H1 (cell line): ENCODE results near the gene TRAP1. TPM values are rescaled to one million over a fixed set of nuclear protein-coding genes. Genes with fewer than 3 reads are reported as not detected.

Source experiments
- CTCF ChIA-PET: fragments of 300-600 bp; sonication (Branson Sonifier 250); formaldehyde crosslinking; loops from one replicate; lab custom pipeline; 2021; ENCODE audit not compliant: partially characterized antibody; lab: Charles Lee
- POLR2A ChIA-PET: fragments of 300-600 bp; sonication (Branson Sonifier 250); formaldehyde crosslinking; loops from one replicate; lab custom pipeline; 2021; ENCODE audit warnings: inconsistent platforms; ENCODE audit not compliant: partially characterized antibody; lab: Charles Lee
- DNase-seq, 2 experiments: peaks; one replicate each; pipeline versions ENCODE4 v3.0.0 to v3.0.0-alpha.2; 2010 to 2022; ENCODE audit warnings: low spot score in 2 of 2, low read depth in 1 of 2, mixed read lengths in 1 of 2
- FAIRE-seq: peaks from 2 replicates; lab custom pipeline; 2011; peaks lifted over from hg19 to GRCh38; lab: Jason Lieb, UNC
- H2AFZ ChIP-seq: 2 replicates; pipeline ENCODE4 v1.8.1; 2012; ENCODE audit warnings: low read length, inconsistent platforms
- H2AK5ac ChIP-seq: 2 replicates; pipeline ENCODE4 v1.6.1; 2013; ENCODE audit warnings: low read depth, low read length
- H2BK120ac ChIP-seq: replicated peaks from 2 replicates; pipeline ENCODE3; 2013; ENCODE audit warnings: low read depth, low read length, inconsistent platforms
- H2BK12ac ChIP-seq: 2 replicates; pipeline ENCODE4 v1.6.1; 2013; ENCODE audit warnings: low read depth, low read length
- H2BK15ac ChIP-seq: 2 replicates; pipeline ENCODE4 v1.6.1; 2013; ENCODE audit warnings: low read length
- H2BK20ac ChIP-seq: 2 replicates; pipeline ENCODE4 v1.6.1; 2013; ENCODE audit warnings: low read length
- H2BK5ac ChIP-seq: 2 replicates; pipeline ENCODE4 v1.6.1; 2013; ENCODE audit warnings: low read depth, low read length
- H3K14ac ChIP-seq: 2 replicates; pipeline ENCODE4 v1.6.1; 2013; ENCODE audit warnings: inconsistent platforms; ENCODE audit not compliant: insufficient read length
- H3K18ac ChIP-seq: 2 replicates; pipeline ENCODE4 v1.6.1; 2013; ENCODE audit warnings: low read length; ENCODE audit errors: extremely low read depth
- H3K23ac ChIP-seq: 2 replicates; pipeline ENCODE4 v1.6.1; 2013; ENCODE audit warnings: inconsistent platforms; ENCODE audit not compliant: insufficient read length
- H3K23me2 ChIP-seq: 2 replicates; pipeline ENCODE4 v1.6.1; 2013; ENCODE audit warnings: low read depth, low read length
- H3K27ac ChIP-seq: 2 replicates; pipeline ENCODE4 v1.6.1; 2011; ENCODE audit warnings: low read depth, low read length, inconsistent platforms
- H3K27me3 ChIP-seq, 4 experiments: replicated peaks in 1 of 4; 1 replicate in 1 of 4; 2 replicates in 3 of 4; pipeline versions ENCODE4 v1.6.1 to v1.8.1; 2011 to 2013; ENCODE audit warnings: low read length in 3 of 4, mild to moderate bottlenecking in 3 of 4, inconsistent platforms in 2 of 4, mixed read lengths in 2 of 4, moderate library complexity in 1 of 4; ENCODE audit not compliant: control insufficient read depth in 3 of 4, insufficient read depth in 3 of 4; ENCODE audit errors: extremely low read depth in 1 of 4
- H3K36me3 ChIP-seq, 4 experiments: 2 replicates each; pipeline versions ENCODE4 v1.6.1 to v1.8.1; 2011 to 2013; ENCODE audit warnings: mild to moderate bottlenecking in 4 of 4, low read length in 3 of 4, moderate library complexity in 2 of 4, control low read depth in 1 of 4, inconsistent platforms in 1 of 4; ENCODE audit not compliant: insufficient read depth in 4 of 4, control insufficient read depth in 2 of 4
- H3K4ac ChIP-seq: replicated peaks from 2 replicates; pipeline ENCODE3; 2013; ENCODE audit warnings: low read length, low read depth, mixed read lengths, inconsistent platforms; ENCODE audit not compliant: insufficient read length
- H3K4me1 ChIP-seq, 4 experiments: replicated peaks in 1 of 4; 1 replicate in 1 of 4; 2 replicates in 3 of 4; pipeline versions ENCODE4 v1.6.1 to v1.8.1; 2011 to 2013; ENCODE audit warnings: low read length in 3 of 4, inconsistent platforms in 2 of 4, mixed read lengths in 1 of 4; ENCODE audit not compliant: insufficient read depth in 4 of 4, control insufficient read depth in 3 of 4
- H3K4me2 ChIP-seq, 2 experiments: 2 replicates each; pipeline versions ENCODE4 v1.6.1 to v1.8.1; 2011 to 2013; ENCODE audit warnings: low read depth in 2 of 2, low read length in 2 of 2, control low read depth in 1 of 2, inconsistent platforms in 1 of 2, mild to moderate bottlenecking in 1 of 2; ENCODE audit not compliant: insufficient read depth in 1 of 2
- H3K4me3 ChIP-seq, 4 experiments: fragments of 200-600, 300-600 bp in 1 of 4; sonication (generic), shearing (Covaris generic), sonication (Bioruptor Twin) in 1 of 4; 2 replicates each; pipeline versions ENCODE4 v1.5.1 to v1.8.1; 2011 to 2016; ENCODE audit warnings: low read length in 4 of 4, low read depth in 3 of 4, control low read depth in 2 of 4, inconsistent platforms in 2 of 4, mild to moderate bottlenecking in 2 of 4, mixed read lengths in 1 of 4, moderate library complexity in 1 of 4; ENCODE audit not compliant: insufficient read depth in 2 of 4; ENCODE audit errors: extremely low read depth in 1 of 4
- H3K56ac ChIP-seq: replicated peaks from 2 replicates; pipeline ENCODE3; 2013; ENCODE audit warnings: low read depth, mild to moderate bottlenecking, mixed read lengths, low read length, inconsistent platforms; ENCODE audit not compliant: insufficient read length
- H3K79me1 ChIP-seq: 2 replicates; pipeline ENCODE4 v1.6.1; 2013; ENCODE audit warnings: low read depth, low read length, control low read depth
- H3K79me2 ChIP-seq, 2 experiments: 2 replicates each; pipeline versions ENCODE4 v1.6.1 to v1.8.1; 2012 to 2013; ENCODE audit warnings: low read length in 2 of 2, mild to moderate bottlenecking in 2 of 2, inconsistent platforms in 1 of 2; ENCODE audit not compliant: insufficient read depth in 2 of 2, control insufficient read depth in 1 of 2
- H3K9ac ChIP-seq, 4 experiments: replicated peaks in 1 of 4; 1 replicate in 1 of 4; 2 replicates in 3 of 4; pipeline versions ENCODE4 v1.6.1 to v1.8.1; 2011 to 2013; ENCODE audit warnings: low read depth in 3 of 4, low read length in 3 of 4, control low read depth in 2 of 4, mild to moderate bottlenecking in 2 of 4, moderate library complexity in 2 of 4, inconsistent platforms in 1 of 4; ENCODE audit errors: extremely low read depth in 1 of 4
- H3K9me3 ChIP-seq, 2 experiments: 2 replicates each; pipeline versions ENCODE4 v1.6.1 to v1.8.1; 2012 to 2013; ENCODE audit warnings: mild to moderate bottlenecking in 2 of 2, moderate library complexity in 2 of 2, control low read depth in 1 of 2, inconsistent platforms in 1 of 2, low read depth in 1 of 2, low read length in 1 of 2, mixed read lengths in 1 of 2; ENCODE audit not compliant: insufficient read depth in 2 of 2
- H4K20me1 ChIP-seq, 2 experiments: replicated peaks in 1 of 2; 2 replicates each; pipeline versions ENCODE3 to v1.8.1; 2011 to 2013; ENCODE audit warnings: inconsistent platforms in 2 of 2, low read length in 2 of 2, mild to moderate bottlenecking in 1 of 2; ENCODE audit not compliant: insufficient read depth in 2 of 2, control insufficient read depth in 1 of 2
- H4K5ac ChIP-seq: 2 replicates; pipeline ENCODE4 v1.6.1; 2013; ENCODE audit warnings: low read length, low read depth, mixed read lengths, inconsistent platforms; ENCODE audit not compliant: insufficient read length
- H4K8ac ChIP-seq: 2 replicates; pipeline ENCODE4 v1.8.0; 2013; ENCODE audit warnings: mild to moderate bottlenecking, moderate library complexity, low read length, inconsistent platforms; ENCODE audit not compliant: insufficient read depth; ENCODE audit errors: extremely low read depth
- H4K91ac ChIP-seq: replicated peaks from 2 replicates; pipeline ENCODE3; 2013; ENCODE audit warnings: low read length, mixed read lengths, inconsistent platforms; ENCODE audit not compliant: insufficient read length
- CBX5 ChIP-seq: fragments of 300-800, 300-1000 bp; sonication (generic); IDR thresholded peaks from 2 replicates; pipeline ENCODE4 v1.7.1; 2016; ENCODE audit warnings: antibody characterized with exemption, low read length, low read depth
- EZH2 ChIP-seq: fragments of 200-600 bp; sonication (generic); IDR thresholded peaks from 2 replicates; pipeline ENCODE4 v1.7.1; 2012; ENCODE audit warnings: low read depth, mild to moderate bottlenecking, moderate library complexity, low read length, inconsistent platforms; ENCODE audit not compliant: severe bottlenecking
- FOSL1 ChIP-seq: IDR thresholded peaks from 2 replicates; pipeline ENCODE4 v1.6.1; 2011; ENCODE audit warnings: mild to moderate bottlenecking, low read depth, low read length, moderate library complexity; ENCODE audit not compliant: insufficient read depth
- JUN ChIP-seq: IDR thresholded peaks from 2 replicates; pipeline ENCODE4 v1.6.1; 2011; ENCODE audit warnings: low read depth, mild to moderate bottlenecking, improper control_type of control experiment, low read length
- NRF1 ChIP-seq: IDR thresholded peaks from 2 replicates; pipeline ENCODE4 v1.6.1; 2011; ENCODE audit warnings: mild to moderate bottlenecking, low read depth, low read length, improper control_type of control experiment
- RBBP5 ChIP-seq: IDR thresholded peaks from 2 replicates; pipeline ENCODE4 v1.7.1; 2012; ENCODE audit warnings: low read depth, mild to moderate bottlenecking, inconsistent platforms, low read length, moderate library complexity, borderline replicate concordance
- SP4 ChIP-seq: IDR thresholded peaks from 2 replicates; pipeline ENCODE4 v1.6.1; 2012; ENCODE audit warnings: low read length, inconsistent platforms
- TAF7 ChIP-seq: optimal IDR thresholded peaks from 2 replicates; pipeline ENCODE3; 2011; ENCODE audit warnings: low read depth, mild to moderate bottlenecking, inconsistent platforms, low read length, moderate library complexity, borderline replicate concordance
- YY1 ChIP-seq: IDR thresholded peaks from 2 replicates; pipeline ENCODE4 v1.6.1; 2011; ENCODE audit warnings: low read depth, mild to moderate bottlenecking, low read length
- WGBS, 2 experiments: shearing (Covaris generic) in 1 of 2; methylation state at CpG; one replicate each; pipeline versions ENCODE4 v1.1.6 to v1.1.7; 2013 to 2015; ENCODE audit warnings: low lambda C conversion rate in 2 of 2, mixed read lengths in 2 of 2, inconsistent platforms in 1 of 2, low coverage in 1 of 2, missing lambda C conversion rate in 1 of 2; ENCODE audit not compliant: insufficient replicate concordance in 2 of 2, insufficient coverage in 1 of 2, insufficient read length in 1 of 2; ENCODE audit errors: extremely low coverage in 1 of 2, missing lambda C conversion rate in 1 of 2; 5-methylcytosine and 5-hydroxymethylcytosine counted together
- polyA plus RNA-seq, 7 experiments: library from polyadenylated mRNA; depleted of rRNA in 3 of 7; stranded (reverse) in 5 of 7; unstranded in 2 of 7; fragments of >200 nt in 5 of 7; fragments of 200-250 nt in 2 of 7; gene quantifications; 1 replicate in 5 of 7; 2 replicates in 1 of 7; 4 replicates in 1 of 7; pipeline versions ENCODE4 v1.2.1 to v1.2.3, GENCODE V29; 2011 to 2013; ENCODE audit warnings: missing spikeins in 2 of 7, mixed read lengths in 2 of 7
- total RNA-seq: library from RNA; stranded (reverse); fragmentation: NEBNext Ultra II Directional; extraction: Animal tissue kit (Norgen Biotek cat#: 25700); gene quantifications from 2 replicates; pipeline ENCODE4 v1.2.1, GENCODE V29; 2021
- TF ChIP-seq, protein P1 (sequence below): IDR thresholded peaks from 2 replicates; pipeline ENCODE4 v1.6.1; 2011; ENCODE audit warnings: low read depth, mild to moderate bottlenecking, low read length; ENCODE audit not compliant: insufficient read depth
- TF ChIP-seq, protein P2 (sequence below): IDR thresholded peaks from 2 replicates; pipeline ENCODE4 v1.6.1; 2012; ENCODE audit warnings: low read length, inconsistent platforms

Gene TRAP1
- total and polyA plus RNA-seq, 2 of the 8 experiments (the other 6 are each of a cell fraction or from before 2014, with no cell fraction given) = 215 to 283 TPM

DNA sequence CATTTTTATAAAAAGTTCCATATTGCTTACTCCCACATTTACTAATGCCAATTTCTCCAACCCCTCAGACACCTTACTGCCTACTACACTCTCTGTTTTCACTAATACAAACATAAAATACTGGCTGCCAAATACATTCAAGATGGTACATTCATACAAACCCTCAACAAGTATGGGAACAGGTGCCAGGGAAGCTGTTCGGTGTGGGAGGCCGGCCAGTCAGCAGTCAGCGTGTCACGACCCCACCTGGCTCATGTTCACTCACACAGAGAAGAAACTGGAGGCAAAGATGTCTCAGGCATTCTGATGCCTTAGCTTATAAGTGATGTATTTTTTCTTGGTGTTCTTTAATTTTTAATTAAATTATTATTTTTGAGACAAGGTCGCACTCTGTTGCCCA lies 42.4 kb upstream of the TRAP1 start:
- Histone ChIP-seq H3K56ac (no peak overlapping the region), H2BK12ac (no peak overlapping the region), H3K79me2 (no peaks in the 10 kb centered on the region; a peak in 1 of 4 replicates), H3K79me1 (no peaks in the 10 kb centered on the region), H3K27ac (no peak overlapping the region), H3K9ac (no peak overlapping the region), H3K36me3 (peaks cover 8 to 31% (median 21%) of the 10 kb centered on the region in 4 experiments), H3K27me3 (no peaks in the 10 kb centered on the region), H2AFZ (no peak overlapping the region), H2BK15ac (no peak overlapping the region), H3K14ac (no peak overlapping the region), H2BK5ac (no peak overlapping the region), H3K4me3 (no peak overlapping the region), H2AK5ac (no peak overlapping the region), H3K9me3 (no peaks in the 10 kb centered on the region), H3K23ac (no peak overlapping the region), H2BK120ac (no peak overlapping the region), H4K91ac (no peak overlapping the region), H3K18ac (no peak overlapping the region), H3K4ac (no peak overlapping the region), H2BK20ac (no peak overlapping the region), H3K4me2 (no peak overlapping the region), H3K23me2 (no peaks in the 10 kb centered on the region), H4K5ac (no peak overlapping the region), H4K8ac (no peak overlapping the region), H4K20me1 (peaks cover 3 to 4% of the 10 kb centered on the region in 2 experiments), H3K4me1 (no peaks in the 10 kb centered on the region)
- DNase-seq (no peak), FAIRE-seq (no peak)
- WGBS, 2 experiments = 99% methylated on average over 5 of the region's 5 CpGs; no CpG with 5 or more reads in 1 of the 2 experiments
- CTCF ChIA-PET = interaction anchor here (0.7 to 1.2 kb wide), 3 partner anchors 33 to 128 kb away, joined by 3 to 5 read pairs (median 3); no protein-coding TSS in a partner anchor
- POLR2A ChIA-PET = interaction anchor here (0.6 to 0.7 kb wide), 3 partner anchors 64 to 301 kb away, joined by 3 read pairs; no protein-coding TSS in a partner anchor
- TF ChIP-seq SP4 = no peak
- TF ChIP-seq, protein P1, sequence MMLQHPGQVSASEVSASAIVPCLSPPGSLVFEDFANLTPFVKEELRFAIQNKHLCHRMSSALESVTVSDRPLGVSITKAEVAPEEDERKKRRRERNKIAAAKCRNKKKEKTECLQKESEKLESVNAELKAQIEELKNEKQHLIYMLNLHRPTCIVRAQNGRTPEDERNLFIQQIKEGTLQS = no peak
- TF ChIP-seq RBBP5 = no peak
- no peak for TF ChIP-seq CBX5
- no peak for TF ChIP-seq TAF7
- no peak for TF ChIP-seq NRF1
- TF ChIP-seq, protein P2, sequence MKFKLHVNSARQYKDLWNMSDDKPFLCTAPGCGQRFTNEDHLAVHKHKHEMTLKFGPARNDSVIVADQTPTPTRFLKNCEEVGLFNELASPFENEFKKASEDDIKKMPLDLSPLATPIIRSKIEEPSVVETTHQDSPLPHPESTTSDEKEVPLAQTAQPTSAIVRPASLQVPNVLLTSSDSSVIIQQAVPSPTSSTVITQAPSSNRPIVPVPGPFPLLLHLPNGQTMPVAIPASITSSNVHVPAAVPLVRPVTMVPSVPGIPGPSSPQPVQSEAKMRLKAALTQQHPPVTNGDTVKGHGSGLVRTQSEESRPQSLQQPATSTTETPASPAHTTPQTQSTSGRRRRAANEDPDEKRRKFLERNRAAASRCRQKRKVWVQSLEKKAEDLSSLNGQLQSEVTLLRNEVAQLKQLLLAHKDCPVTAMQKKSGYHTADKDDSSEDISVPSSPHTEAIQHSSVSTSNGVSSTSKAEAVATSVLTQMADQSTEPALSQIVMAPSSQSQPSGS = no peak
- no peak for TF ChIP-seq JUN
- TF ChIP-seq YY1 = no peak
- TF ChIP-seq EZH2 = no peak
- no peak for TF ChIP-seq FOSL1
